Renal pelvis (tissue), 4 donors: Measurements from ENCODE around the gene YAF2. TPM values are rescaled to one million over a fixed set of nuclear protein-coding genes. Genes with fewer than 3 reads are reported as not detected.

Experiments
- DNase-seq: peaks from one replicate; pipeline ENCODE4 v3.0.0-alpha.2; 2013
- polyA plus RNA-seq, 3 donors: library from polyadenylated mRNA; unstranded; fragments of 120-200 nt; gene quantifications; one replicate each; pipeline ENCODE4 v1.2.1, GENCODE V29; 2013; ENCODE audit not compliant: insufficient read length in 3 of 3

The YAF2 gene
- polyA plus RNA-seq, 3 donors = 24.7 to 27.4 (median 25.5) TPM

DNA sequence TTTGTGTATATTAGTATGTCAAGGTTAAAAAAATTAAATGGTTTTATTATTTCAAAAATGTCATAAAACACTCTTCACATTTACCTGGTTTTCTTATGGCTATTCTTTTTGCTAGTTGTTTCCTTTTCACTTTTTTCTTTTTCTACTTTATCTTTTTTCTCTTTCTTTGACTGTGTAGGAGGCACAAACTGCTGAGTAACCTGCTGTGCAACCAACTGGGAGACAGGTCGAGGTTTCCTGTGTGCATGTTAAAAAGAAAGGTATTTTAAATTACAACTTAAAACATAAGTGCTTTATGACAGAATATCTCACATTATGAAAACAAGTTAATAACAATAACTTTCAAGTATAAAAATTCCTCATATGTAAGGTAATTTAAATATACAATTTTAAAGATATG lies 76.5 kb downstream of the YAF2 start:
- no peak for DNase-seq

DNA sequence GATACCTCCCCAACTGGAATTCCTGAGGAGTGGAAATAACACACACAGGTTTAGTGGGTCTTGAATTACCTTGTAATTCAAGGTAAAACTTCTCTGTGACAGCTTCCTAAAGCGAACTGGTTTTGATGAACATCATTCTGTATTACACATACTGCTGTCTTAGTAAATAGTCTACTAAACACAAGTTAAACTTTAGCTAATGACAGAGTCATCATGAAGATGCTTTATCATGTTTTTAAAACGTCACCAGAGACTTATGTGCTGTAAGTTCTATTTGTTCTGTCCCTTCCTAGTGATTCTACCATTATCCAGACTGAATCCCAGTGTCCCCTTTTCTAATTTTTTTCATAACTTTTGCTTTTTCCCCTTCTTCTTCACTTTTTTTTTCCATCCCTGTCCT lies 81.8 kb downstream of the YAF2 start:
- no peak for DNase-seq

DNA sequence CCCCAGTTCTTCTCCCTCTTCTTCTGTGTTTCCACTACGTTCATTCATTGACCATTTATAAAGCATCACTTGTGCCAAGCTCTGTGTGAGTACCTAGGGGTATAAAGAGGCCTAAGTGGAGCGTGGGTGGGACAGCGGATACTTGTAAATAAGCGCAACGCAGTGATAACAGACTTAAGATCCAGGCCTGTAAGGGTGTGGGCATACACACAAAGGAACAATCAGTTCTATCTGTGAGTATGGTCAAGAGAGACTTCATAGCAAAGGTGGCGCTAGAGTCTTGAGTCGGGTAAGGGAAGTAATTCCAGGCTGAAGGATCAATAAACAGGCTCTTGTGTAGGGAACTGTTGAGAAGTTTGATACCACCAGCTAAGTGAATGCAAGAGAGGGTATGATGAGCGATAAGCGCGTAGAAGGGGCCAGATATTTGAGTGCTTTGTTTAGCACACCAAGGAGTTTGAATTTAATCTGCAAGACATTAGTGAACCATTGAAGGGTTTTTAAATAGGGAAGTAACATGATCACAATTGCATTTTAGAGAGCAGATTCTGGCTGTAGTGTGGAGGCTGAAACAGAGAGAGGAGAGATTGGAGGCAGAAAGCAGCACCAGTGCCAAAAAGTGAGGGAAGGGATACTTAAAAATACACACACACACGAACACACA lies 92.4 kb downstream of the YAF2 start:
- no peak for DNase-seq

DNA sequence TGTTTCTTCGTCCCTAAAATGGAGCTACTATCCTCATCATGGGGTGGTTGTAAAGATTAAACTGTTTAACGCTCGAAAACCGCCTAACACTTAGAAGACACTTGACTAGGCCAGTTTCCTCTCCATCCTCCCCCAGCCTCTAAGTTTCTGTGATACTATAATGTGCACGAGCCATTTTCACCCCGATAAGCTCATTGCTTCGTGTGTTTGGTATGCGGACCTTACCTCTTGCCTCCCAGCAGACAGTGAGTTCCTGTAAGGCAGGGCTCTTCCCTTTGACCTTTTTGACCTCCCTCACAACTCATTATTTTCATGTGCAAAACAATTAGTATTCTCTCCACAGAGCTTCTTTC lies 92.9 kb downstream of the YAF2 start:
- peak; percentile 29 for DNase-seq

DNA sequence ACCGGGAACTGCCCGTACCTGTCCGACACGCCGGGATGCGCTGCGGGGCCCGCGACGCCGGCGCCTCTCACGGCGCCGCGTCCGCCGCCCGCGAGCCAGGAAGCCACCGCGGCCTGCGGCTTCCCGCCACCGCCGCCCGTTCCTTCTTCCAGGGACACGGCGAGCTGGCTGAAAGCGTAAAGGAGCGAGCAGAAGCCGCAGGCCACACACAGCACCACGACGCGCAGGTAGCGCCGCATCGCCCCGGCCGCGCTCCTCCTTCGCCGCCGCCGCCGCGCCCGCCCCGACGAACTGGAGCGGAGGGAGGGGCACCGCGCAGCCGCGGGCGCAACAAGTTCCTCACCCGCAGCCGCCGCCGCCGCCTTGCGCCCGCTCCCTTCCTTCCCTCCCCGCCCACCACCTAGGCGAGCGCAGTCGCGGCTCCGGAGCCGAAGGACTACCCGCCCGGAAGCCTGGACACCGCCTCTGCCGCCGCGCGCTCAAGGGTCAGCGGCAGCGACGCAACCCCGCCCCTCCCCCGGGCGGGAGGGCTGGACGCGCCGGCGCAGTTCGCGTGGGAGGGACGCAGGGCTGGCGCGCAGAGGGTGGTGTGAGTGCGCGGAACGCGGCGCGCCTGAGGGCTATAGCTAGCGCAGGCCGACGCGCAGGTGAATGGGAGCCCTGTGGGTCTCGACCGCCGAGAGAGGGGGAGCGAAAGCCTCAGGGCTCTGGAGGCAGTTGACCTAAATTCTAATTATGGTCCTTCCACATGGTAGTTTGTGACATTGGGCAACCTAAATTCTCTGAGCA lies 93.4 kb downstream of the YAF2 start, which contains the start of gene GXYLT1:
Gene GXYLT1, minus strand, starts transcription at position 467 of the 789 bp plus-strand sequence. Its CDS starts 228 bp downstream, at position 239.
- DNase-seq = peak; percentile 92

DNA sequence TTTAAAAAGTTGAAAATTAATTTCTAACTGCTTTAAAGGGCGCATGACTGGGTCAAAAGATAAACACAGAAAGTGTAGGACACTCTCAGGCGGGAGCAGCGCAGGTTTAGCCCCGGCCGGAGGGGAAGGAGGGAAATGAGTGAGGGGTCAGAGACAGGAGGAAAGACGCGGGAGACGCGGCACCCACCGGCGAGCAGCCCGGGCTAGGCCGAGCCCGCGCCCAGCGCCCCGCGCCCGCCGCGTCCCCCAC lies 94.0 kb downstream of the YAF2 start:
- no peak for DNase-seq

DNA sequence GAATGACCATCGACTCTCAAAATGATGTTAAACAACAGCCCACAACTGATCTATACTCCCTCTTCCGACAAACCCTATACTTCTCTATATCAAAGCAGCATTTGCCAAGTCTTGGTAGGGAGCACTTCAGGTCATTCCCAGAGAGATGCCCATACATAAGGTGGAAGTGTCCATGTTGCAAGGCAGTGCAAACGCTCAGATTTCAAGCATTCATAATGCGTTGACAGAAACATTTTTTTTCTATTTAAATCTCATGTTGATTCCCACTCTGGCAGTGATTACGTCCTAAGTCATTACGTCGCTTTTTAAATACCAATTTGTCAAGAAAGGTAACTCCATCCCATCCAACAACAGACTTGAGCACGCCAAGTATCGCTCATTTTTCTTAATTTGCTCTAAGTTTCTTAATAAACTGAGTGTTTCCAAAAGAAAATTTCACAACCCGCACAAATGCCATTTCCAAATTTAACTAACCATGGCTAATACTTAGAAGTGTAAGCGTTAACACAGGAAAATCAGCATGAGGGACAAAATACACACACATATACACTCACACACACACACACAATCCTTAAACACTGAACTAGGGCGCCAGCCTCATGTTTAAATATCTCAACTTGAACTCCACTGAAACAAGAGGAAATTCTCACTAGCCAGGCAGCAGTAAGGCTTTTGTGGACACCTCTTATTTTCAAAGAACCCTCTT lies 94.4 kb downstream of the YAF2 start:
- DNase-seq = peak; percentile 29

DNA sequence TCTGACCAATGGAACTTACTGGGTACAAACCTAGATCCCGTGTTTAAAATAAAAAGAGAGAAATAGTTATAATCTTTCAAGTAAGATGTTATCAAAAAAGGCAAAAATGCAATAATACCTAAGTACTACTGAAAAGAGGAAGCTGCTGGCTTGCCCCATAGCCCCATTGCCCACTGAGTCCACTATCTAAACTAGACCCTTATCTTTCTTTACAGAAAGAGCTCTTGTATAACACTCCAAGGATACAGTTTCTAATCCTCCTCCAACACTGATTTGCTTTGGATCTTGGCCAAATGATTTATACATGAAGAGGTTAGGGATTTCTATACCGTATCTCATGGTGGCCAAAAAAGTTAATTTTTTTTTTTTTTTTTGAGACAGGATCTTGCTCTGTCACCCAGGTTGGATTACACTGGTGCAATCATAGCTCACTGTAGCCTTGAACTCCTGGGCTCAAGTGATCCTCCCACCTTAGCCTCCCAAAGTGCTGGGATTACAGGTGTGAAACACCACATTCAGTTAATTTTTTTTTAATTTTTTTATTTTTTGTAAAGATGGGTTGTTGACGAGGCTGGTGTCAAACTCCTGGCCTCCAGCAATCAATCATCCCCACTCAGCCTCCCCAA lies 96.0 kb downstream of the YAF2 start:
- no peak for DNase-seq

DNA sequence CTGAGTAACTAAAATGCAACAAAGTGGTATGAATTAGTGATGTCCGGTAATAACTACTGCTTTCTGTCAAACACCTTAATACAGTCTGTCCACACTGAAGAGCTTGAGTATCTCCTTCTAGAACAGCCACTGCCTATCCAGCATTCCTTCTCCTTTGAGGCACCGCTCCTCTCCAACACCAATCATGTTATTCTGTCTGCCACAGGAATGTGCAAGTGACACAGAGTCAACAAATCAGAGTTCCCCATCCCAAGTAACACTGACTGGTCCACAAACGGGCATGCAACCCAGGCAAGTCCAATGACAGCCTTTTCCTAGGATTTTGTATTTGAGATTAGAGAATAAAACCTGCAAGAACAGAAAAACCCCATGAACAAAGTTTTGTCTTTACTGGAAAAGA lies 97.1 kb downstream of the YAF2 start:
- DNase-seq = no peak

DNA sequence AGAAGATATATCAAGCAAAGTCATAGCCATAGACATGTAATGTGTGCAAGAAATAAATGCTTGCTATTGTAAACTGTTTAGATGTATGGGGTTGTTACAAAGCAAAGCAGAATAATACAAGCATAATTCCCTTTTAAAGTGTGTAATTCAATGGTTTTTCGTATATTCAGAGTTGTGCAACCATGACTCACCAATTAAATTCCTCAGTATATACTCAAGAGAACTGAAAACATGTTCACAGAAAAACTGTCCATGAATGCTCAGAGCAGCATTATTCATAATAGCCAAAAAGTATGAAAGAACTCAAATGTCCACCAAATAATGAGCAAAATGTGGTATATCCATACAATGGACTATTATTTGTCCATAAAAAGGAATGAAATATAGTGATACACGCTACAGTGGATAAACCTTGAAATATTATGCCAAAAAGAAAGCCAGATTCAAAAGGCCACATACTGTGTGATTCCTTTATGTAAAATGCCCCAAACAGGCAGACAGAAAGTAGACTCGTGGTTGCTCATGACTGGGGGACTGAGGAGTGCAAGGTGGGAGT lies 102.7 kb downstream of the YAF2 start:
- no peak for DNase-seq

DNA sequence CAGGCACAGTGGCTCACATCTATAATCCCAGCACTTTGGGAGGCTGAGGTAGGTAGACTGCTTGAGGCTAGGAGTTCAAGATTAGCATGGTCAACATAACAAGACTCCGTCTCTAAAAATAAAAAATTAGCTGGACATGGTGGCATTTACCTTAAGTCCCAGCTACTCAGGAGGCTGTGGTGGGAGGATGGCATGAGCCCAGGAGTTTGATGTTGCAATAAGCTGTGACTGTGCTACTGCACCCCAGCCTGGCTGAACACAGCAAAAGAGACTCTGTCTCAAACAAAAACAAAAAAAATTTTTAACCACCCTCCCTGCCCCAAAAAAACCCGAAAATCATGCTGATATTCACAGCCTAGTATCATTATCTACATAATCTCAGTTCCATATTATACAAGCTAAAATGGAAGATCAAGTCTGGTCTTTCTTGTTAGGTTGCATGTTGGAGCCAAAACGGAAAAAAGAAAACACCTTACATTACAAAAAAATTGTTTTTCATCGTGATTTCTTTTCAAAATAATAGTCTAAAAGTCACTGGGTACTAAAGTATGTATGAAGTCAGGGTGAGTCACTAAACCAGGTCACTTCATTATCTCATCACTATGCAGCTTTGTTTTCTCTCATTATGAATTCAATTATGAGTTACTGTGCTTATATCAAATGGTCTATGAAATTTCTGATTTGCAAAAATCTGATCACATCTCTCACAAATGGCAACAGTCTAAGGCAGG lies 107.2 kb downstream of the YAF2 start:
- no peak for DNase-seq

DNA sequence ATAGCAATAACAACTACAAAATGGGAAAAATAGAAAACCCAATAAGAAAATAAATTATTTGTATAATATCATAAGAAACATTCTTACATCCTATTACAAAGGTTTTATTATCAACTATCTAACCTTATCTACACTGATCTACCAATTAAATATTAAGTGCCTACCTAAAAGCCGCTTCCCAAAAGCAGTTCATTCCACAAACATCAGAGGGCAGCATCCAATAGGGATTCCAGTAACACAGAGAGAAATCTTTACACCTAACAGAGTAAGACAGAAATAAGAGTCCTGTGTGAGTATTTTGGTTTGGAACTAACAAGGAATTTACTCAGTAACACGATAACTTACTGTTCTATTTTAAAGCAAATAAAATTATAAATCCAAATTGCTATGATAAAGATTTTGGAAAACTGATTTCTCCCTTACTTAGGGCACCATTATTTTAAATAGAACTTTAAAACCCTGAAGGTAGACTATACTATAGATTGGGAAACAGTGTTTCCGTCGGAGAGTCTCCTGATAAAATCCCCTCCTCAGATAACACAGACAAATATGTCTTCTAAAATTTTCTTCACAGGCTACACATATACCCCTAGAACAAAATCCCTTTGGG lies 108.3 kb downstream of the YAF2 start:
- peak; percentile 73 for DNase-seq

DNA sequence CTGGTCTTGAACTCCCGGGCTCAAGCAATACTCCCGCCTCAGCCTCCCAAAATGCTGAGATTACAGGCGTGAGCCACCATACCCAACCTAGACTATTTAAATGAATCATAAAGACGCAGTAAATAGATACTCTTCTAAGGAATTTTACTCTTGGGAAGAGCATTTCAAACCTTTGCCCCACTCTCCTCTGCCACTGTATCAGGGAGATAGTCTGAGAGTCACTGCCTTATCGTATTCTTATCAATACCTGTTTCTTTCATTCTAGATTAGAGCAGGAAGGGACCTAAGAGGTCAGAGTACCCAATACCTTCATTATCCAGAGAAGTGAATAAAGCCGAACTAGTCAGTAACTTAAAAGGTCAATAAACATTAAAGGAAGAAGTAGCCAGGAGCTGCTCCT lies 109.2 kb downstream of the YAF2 start:
- DNase-seq = no peak

DNA sequence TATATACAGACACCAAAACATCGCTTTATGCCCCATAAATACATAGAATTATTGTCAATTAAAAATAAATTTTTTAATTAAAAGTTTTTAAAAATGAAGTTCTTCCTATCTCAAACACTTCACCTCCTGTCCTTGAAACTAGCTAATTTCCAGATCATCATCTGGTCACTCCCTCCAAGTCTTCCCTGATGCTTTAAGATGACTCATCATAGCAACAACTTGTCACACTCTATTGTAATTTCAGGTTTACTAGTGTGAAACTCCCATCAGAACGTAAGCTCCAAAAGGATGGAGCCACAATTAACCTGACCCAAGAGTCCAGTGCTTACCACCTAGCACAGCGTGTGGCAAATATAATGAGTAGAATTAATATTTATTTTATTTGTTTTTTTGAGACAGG lies 109.7 kb downstream of the YAF2 start:
- DNase-seq = no peak

DNA sequence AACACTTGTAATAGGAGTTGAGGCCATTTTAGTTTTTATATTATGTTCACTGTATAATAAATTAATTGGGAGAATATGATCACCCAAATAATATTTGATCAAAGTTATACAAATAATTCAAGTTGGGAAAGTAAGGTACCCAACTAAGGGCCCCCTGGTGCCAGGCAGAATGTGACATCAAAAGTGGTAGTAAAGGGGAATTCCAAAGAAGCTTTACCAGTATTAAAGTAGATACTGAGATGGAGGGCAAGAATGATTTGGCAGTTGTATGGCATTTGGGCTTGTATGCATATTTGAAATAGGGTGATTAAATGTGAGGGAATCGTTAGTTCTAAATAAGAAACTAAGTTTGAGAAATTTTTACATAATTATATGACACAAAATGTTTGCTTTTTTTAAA lies 111.1 kb downstream of the YAF2 start:
- no peak for DNase-seq

DNA sequence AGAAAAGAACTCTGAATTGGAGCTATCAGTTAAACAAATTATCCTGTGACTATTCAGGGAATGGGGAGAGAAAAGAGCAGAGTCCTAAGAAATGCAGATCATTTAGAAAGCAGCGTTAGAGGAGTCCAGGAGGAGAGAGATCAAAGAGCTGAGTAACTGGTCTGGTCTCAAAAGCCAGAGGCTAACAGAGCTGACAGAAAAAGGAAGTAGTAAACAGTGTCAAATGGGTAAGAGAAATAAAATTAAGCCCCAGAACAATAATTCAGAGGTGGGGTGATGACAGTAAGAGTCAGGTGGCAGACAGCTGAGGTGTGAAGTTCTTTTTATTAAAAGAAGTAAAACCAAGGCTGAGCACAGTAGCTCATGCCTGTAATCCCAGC lies 112.7 kb downstream of the YAF2 start:
- DNase-seq = no peak

DNA sequence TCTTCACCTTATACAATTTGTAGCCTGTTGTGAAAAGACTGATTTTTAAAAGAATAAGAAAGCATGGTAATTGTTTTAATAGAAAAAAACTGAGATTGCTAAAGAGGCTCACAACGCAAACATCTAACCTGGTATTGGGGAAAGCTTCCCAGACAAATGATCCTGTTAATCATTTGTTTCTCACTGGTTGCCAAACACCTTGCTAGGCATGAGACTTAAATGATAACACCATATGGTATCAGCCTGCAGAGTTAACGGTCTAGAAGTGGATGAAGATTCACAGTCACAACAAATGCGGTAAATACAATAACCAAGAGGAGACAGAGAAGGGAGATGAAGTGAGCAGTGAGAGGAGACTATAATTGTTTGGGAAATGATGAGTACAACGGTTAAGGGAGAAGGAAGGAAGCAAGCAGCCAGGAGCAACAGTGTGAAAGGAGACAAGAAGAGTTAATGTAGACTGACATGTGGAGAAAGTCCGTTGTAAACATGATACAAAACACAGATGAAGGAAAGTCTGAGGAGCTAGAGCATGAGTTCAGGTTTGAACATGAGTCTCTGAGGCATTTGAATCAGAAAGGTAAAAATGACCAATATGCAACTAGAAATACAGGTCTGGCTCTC lies 113.2 kb downstream of the YAF2 start:
- no peak for DNase-seq

DNA sequence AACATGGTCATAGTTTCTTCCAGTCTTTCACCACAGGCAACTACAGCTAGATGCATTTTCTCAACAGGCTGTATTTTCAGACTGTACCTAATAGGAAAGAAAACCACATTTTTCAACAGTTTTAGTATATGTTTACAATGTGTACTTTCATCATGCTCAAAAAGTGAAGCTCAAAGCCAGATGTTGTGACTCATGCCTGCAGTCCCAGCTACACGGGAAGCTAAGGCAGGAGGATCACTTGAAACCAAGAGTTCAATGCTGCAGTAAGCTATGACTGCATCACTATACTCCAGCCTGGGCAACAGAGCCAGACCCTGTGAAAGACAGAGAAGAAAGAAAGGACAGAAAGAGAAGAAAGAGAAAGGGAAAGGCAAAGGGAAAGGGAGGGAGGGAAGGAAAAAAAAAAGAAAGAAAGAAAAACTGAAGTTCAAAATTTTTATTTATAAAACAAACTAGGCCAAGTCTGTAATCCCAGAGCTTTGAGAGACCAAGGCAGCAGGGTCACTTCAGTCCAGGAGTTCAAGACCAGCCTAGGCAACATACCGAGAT lies 118.9 kb downstream of the YAF2 start:
- no peak for DNase-seq

DNA sequence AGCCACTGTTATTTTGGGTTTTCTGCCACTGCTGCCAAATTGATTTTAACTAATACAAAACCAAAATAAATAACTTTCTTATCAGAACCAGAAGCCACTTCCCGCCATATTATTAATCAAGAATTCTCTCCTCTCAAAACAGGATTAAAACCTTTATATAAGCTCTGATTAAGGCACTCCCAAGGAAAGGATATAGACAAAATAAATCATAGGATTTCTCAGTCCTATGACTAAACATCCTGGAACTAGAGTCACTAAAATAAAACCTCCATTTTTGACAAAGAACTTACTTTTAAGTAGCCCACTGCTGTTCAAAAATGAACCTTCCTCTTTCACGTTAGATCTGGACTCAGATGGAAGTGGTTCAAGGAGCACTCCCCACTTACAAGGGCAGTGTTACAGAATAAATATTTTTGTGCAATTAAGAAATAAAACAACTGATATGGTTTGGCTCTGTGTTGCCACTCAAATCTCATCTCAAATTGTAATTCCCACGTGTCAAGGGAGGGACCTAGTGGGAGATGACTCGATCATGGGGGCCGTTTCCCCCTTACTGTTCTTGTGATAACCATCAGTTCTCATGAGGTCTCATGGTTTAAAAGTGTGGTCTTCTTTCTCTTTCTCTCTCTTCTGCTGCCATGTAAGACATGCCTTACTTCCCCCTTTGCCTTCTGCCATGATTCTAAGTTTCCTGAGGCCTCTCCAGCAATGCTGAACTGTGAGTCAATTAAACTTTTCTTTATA lies 119.7 kb downstream of the YAF2 start:
- no peak for DNase-seq

DNA sequence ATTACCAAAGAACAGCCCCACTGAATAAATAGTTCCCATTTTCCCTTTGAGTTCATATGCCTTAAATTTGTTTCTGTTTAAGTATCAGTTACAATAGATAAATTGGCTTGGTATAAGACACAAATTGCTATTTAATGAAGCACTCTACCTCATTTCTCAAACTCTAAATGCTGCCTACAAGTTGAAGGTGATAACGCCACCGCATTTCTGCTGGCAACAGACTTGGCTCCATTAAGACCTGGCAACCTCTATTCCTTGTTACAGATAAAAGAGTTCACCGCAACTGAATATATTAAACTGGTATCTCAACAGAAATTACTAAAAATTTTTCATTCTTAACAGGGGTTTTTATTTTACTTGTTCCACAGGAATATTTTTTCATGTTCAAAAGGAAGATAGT lies 129.0 kb downstream of the YAF2 start:
- no peak for DNase-seq
